Measurements from ENCODE around the gene PLEKHH2.

DNA sequence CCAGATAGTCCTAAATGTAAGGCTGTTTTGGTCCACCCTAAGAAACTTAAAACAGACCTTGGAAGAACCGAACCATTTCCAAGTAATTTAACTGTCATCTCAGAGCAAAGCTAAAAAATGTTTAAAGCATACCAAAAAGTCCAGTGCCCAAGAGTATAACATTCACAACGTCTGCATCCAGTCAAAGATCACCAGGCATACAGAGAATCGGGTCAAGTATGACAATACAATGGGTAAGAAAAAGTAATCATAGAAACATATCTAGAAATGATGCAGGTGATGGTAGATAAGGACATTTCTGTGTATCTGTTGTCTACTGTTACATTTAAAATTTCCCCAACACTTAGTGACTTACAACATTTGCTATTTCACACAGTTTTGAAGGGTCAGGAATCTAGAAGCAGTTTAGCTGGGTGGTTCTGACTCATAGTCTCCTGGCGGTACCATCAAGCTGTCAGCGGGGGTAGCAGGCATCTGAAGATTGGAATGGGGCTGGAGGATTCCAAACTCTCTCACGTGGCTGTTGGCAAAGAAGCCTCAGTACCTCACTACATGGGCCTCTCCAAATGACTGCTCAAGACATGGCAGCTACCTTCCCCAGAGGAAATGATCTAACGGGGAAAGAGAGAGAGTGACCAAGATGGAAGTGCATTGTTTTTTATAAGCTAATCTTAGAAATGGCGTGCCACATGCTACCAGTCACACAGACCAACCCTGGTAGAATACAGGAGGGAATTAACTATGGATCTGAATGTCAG is 100.2 kb downstream of the PLEKHH2 start:
- TF ChIP-seq, protein P1, sequence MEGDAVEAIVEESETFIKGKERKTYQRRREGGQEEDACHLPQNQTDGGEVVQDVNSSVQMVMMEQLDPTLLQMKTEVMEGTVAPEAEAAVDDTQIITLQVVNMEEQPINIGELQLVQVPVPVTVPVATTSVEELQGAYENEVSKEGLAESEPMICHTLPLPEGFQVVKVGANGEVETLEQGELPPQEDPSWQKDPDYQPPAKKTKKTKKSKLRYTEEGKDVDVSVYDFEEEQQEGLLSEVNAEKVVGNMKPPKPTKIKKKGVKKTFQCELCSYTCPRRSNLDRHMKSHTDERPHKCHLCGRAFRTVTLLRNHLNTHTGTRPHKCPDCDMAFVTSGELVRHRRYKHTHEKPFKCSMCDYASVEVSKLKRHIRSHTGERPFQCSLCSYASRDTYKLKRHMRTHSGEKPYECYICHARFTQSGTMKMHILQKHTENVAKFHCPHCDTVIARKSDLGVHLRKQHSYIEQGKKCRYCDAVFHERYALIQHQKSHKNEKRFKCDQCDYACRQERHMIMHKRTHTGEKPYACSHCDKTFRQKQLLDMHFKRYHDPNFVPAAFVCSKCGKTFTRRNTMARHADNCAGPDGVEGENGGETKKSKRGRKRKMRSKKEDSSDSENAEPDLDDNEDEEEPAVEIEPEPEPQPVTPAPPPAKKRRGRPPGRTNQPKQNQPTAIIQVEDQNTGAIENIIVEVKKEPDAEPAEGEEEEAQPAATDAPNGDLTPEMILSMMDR (IDR thresholded peaks at IDR 0.05): no peak
- TF ChIP-seq POLR2A (IDR thresholded peaks at IDR 0.05): no peak

Data from right lobe of liver (tissue), 4 donors.